Stimulated activated CD8-positive, alpha-beta memory T cell treated with anti-CD3 and anti-CD28 coated beads, Interleukin-2, amount 100 ng/mL, for 1 hour (primary cell): ENCODE measurements around the gene ZSCAN20.
"Not testable (repeated sequence)": the region's sequence is repeated elsewhere in the genome, so short reads cannot be mapped to it uniquely, and the experiment has no call there.

Source experiments
- DNase-seq, 2 donors: peaks; one replicate each; pipeline ENCODE4 v3.0.0-alpha.2; 2020; ENCODE audit warnings: low read depth in 2 of 2

ZSCAN20 gene

GRCh38 chr1:33488624-33489023, 16.2 kb downstream of the ZSCAN20 start:
- DNase-seq: no peak

GRCh38 chr1:33494929-33495328, 22.5 kb downstream of the ZSCAN20 start:
- DNase-seq: no peak

GRCh38 chr1:33497410-33497809, 25.0 kb downstream of the ZSCAN20 start:
- DNase-seq: no peak

- DNase-seq: no peak
These were observed 28.1 kb downstream of the ZSCAN20 start for GRCh38 chr1:33500547-33500946.

GRCh38 chr1:33501309-33501708, 28.9 kb downstream of the ZSCAN20 start:
- DNase-seq: no peak

GRCh38 chr1:33501774-33502173, 29.3 kb downstream of the ZSCAN20 start:
- DNase-seq: no peak

GRCh38 chr1:33502726-33503125, 30.3 kb downstream of the ZSCAN20 start:
- no peak for DNase-seq

GRCh38 chr1:33503506-33503905, 31.1 kb downstream of the ZSCAN20 start:
- no peak for DNase-seq

GRCh38 chr1:33507661-33508060, 35.2 kb downstream of the ZSCAN20 start:
- no peak for DNase-seq

GRCh38 chr1:33508151-33508550, 35.7 kb downstream of the ZSCAN20 start:
- no peak for DNase-seq

- not testable (repeated sequence) for DNase-seq
These were observed 36.8 kb downstream of the ZSCAN20 start for GRCh38 chr1:33509276-33509675.

- DNase-seq: no peak
These were observed 40.0 kb downstream of the ZSCAN20 start for GRCh38 chr1:33512226-33513011.

- no peak for DNase-seq
These were observed 42.7 kb downstream of the ZSCAN20 start for GRCh38 chr1:33515112-33515511.

- DNase-seq: no peak
These were observed 43.2 kb downstream of the ZSCAN20 start for GRCh38 chr1:33515607-33516006.

GRCh38 chr1:33516428-33516827, 44.0 kb downstream of the ZSCAN20 start:
- DNase-seq: no peak

GRCh38 chr1:33516891-33517567, 44.6 kb downstream of the ZSCAN20 start:
- DNase-seq: no peak

- no peak for DNase-seq
These were observed 45.3 kb downstream of the ZSCAN20 start for GRCh38 chr1:33517596-33518250.

- DNase-seq: no peak
These were observed 46.9 kb downstream of the ZSCAN20 start for GRCh38 chr1:33519240-33519884.

GRCh38 chr1:33524586-33524985, 52.1 kb downstream of the ZSCAN20 start:
- DNase-seq: no peak

GRCh38 chr1:33527934-33528333, 55.5 kb downstream of the ZSCAN20 start:
- DNase-seq: no peak

GRCh38 chr1:33529957-33530356, 57.5 kb downstream of the ZSCAN20 start:
- DNase-seq: no peak

GRCh38 chr1:33532250-33532649, 59.8 kb downstream of the ZSCAN20 start:
- no peak for DNase-seq
